HG02884 (cell line): Measurements from ENCODE around the gene TENT4A.
"Not testable (repeated sequence)": the region's sequence is repeated elsewhere in the genome, so short reads cannot be mapped to it uniquely, and the experiment has no call there.

ENCODE experiments used
- ATAC-seq: cut with Tn5 transposase; IDR thresholded peaks from one replicate; pipeline ENCODE4 v1.9.1; 2021; ENCODE audit warnings: mild to moderate bottlenecking, moderate library complexity; ENCODE audit not compliant: unreplicated experiment

Gene TENT4A

GRCh38 chr5:6767481-6768063, 54.3 kb downstream of the TENT4A start:
- ATAC-seq, result no peak

- no peak for ATAC-seq
These were observed 55.5 kb downstream of the TENT4A start for GRCh38 chr5:6768590-6769230.

- no peak for ATAC-seq
These were observed 57.8 kb downstream of the TENT4A start for GRCh38 chr5:6770826-6771607.

DNA sequence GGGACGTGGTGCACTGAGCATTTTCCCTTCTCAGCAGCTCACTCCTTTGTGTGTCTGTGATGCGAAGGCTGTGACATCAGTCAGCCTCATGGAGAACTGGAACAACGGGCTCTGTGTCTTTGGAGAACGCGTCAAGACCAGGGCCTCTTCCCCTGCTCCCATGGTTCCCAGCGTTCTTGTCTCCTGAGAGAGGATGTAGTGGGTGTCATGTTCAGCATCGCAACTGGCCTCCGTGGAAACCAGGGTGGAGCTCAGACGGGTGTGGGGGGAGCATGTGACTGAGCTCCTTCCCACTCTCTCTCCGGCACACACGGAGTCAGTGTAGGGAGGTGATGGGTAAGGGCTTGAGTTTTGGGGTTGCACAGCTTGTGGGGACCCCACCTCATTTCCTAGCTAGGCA, 59.7 kb downstream of the TENT4A start:
- no peak for ATAC-seq

- ATAC-seq, result no peak
These were observed 60.3 kb downstream of the TENT4A start for GRCh38 chr5:6773342-6774035.

GRCh38 chr5:6774207-6774606, 61.0 kb downstream of the TENT4A start:
- not testable (repeated sequence) for ATAC-seq

GRCh38 chr5:6774721-6775204, 61.5 kb downstream of the TENT4A start:
- no peak for ATAC-seq

GRCh38 chr5:6775571-6775970, 62.3 kb downstream of the TENT4A start:
- ATAC-seq, result no peak

- peak; percentile 85 for ATAC-seq
These were observed 67.7 kb downstream of the TENT4A start for GRCh38 chr5:6780802-6781391.

- ATAC-seq, result no peak
These were observed 68.5 kb downstream of the TENT4A start for GRCh38 chr5:6781716-6782115.

- no peak for ATAC-seq
These were observed 70.6 kb downstream of the TENT4A start for GRCh38 chr5:6783787-6784186.

DNA sequence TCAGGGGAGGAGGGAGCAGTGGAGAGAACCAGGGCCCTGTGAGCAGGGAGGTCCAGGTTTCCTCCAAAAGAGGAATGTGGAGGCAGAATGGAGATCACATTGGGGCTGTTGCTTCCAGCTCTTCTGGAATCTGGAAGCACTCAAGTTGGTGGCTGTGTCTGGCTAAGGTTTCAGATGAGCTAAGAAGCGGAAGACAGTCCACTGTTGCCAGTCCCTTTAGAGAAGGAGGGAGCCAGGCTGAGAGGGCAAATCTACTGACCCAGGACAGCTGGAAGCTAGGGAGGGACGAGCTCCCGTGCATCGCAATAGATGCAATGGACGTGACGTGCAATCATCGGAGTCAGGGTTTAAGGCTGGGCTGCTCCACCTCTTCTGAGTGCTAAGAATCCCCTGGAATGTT, 71.2 kb downstream of the TENT4A start:
- no peak for ATAC-seq

- no peak for ATAC-seq
These were observed 72.1 kb downstream of the TENT4A start for GRCh38 chr5:6785161-6785860.

- ATAC-seq, result no peak
These were observed 72.6 kb downstream of the TENT4A start for GRCh38 chr5:6785861-6786180.

DNA sequence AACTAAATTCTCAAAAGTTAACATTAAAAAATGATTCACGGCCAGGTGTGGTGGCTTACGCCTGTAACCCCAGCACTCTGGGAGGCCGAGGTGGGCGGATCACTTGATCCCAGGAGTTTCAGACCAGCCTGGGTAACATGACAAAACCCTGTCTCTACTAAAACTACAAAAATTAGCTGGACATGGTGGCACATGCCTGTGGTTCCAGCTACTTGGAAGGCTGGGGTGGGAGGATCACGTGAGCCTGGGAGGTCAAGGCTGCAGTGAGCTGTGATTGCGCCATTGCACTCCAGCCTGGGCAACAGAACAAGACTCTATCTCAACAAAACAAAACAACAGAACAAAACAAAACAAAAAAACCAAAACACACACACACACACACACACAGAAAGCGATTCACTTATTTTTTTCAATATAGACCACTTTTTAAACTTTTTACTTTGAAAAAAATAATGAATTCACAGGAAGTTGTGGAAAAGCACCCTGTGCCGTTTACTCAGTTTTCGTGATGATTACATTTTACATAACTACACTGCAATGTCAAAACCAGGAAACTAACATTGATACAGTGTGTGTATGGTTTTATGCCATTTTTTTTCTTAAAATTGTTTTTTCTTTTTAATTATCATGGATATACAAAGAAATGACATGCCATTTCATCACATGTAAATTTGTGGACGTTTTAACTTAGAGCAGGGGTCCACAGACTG, 73.7 kb downstream of the TENT4A start:
- ATAC-seq, result no peak

DNA sequence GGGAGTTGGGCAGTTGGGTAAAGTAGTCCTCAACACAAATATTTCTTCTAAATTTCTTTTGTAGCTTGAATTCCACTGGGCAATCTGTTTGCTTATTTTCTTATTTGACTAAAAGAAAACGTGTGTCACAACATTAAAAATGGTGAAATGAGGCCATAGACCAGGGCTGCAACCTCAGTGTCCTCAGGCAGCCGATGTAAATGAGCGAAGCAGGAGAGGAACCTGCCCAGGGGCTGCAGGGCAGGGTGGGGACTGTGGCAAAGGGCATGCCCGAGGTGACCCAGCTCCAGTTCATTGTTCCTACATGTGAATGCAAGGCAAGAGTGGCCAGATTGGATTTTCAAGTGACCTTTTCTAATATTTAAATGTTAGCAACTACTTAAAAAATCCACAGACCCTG, 74.7 kb downstream of the TENT4A start:
- no peak for ATAC-seq

DNA sequence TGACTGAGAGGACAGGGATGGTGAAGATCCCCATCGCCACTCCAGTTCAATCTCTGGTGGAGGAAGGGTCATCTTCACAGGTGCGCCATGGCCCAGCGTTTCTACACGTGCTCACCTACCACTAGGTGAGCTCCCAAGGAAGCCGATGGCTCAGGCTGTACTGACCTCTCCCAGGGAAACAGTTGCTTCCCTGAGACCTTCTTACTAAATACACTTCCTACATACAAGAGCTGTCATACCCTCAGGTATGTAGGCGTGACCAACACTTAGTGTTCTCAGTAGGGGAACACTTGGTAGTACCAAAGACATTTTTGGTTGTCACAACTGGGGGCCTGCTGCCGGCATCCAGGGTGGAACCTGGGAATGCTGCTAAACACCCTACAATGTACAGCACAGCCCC, 75.2 kb downstream of the TENT4A start:
- ATAC-seq, result no peak

- no peak for ATAC-seq
These were observed 75.9 kb downstream of the TENT4A start for GRCh38 chr5:6788956-6789649.

- ATAC-seq, result no peak
These were observed 77.2 kb downstream of the TENT4A start for GRCh38 chr5:6790346-6790865.
